ENCODE data around the gene HAGH. TPM values are rescaled to one million over a fixed set of nuclear protein-coding genes. Genes with fewer than 3 reads are reported as not detected.

The HAGH gene
- total RNA-seq, 2 donors from 2014 or later, result 45.7 to 46.5 TPM

DNA sequence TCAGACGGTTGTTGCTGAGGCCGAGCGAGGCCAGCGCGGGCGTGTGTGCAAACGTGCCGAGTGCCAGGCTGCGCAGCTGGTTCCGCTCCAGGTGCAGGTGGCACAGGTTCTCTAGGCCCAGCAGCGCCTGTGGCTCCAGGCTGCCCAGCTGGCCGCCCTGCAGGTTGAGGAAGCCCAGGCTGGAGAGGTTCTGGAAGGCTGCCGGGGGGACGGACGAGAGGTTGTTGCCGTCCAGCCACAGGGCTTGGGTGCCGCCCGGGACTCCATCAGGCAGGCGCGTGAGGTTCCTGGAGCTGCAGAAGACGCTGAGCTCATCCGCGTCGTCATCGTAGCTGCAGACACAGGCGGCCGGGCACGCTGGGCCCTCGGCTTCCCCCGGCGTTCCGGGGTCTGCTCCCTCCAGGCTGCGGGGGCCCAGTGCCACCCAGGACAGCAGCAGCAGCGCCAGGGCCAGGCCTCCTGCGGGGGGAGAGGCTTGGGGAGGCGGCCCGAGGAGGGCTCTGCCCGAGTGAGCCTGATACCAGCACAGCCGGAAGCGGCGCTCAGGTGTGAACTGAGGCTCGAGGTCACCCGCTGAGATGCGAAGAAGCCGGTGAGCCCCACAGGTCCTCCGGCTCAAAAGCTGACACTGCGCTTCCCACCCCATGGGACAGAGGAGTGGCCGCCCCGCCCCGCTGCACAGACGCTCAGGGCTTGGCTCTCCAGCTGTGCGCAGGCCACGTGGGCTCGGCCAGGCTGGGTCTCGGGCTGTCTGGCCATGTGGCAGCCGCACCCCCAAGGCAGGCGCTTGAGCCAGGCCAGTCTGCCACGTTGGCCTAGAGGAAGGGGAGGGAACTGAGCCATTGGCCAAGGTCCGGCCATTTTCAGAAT lies 34.4 kb downstream of the HAGH start:
- peak overlapping the region in 1 of 4 donors; percentile 74 for H3K27ac ChIP-seq
- no peaks in the 10 kb centered on the region for H3K27me3 ChIP-seq
- ATAC-seq (no peak), DNase-seq (peak in 1 of 4 donors; percentile 8)
- intact Hi-C loops (cut with DNase I), result no loop called here
- peaks cover 27% of the 10 kb centered on the region for H3K4me1 ChIP-seq
- H3K9me3 ChIP-seq, result no peaks in the 10 kb centered on the region
- H3K36me3 ChIP-seq (replicated peaks in 1 of 2; ENCODE audit: insufficient read depth in 1 of 2, low read depth in 2 of 2), result peaks cover 0 to 6% of the 10 kb centered on the region in 2 donors
- H3K4me3 ChIP-seq, result no peak overlapping the region
- TF ChIP-seq POLR2A (IDR thresholded peaks at IDR 0.05), result no peak
- no peak for TF ChIP-seq CTCF (IDR thresholded peaks at IDR 0.05)
- 91 to 93% methylated on average over 10 to 33 of the region's 59 CpGs for WGBS, 2 donors

GRCh38 chr16:1791256-1791942 lies 35.2 kb downstream of the HAGH start:
- Histone ChIP-seq H3K27me3 (no peaks in the 10 kb centered on the region), H3K4me3 (no peak overlapping the region), H3K36me3 (replicated peaks in 1 of 2; ENCODE audit: insufficient read depth in 1 of 2, low read depth in 2 of 2) (peaks cover 0 to 6% of the 10 kb centered on the region in 2 donors), H3K4me1 (peaks cover 27% of the 10 kb centered on the region), H3K27ac (no peak overlapping the region), H3K9me3 (no peaks in the 10 kb centered on the region)
- TF ChIP-seq POLR2A (IDR thresholded peaks at IDR 0.05) (no peak), CTCF (IDR thresholded peaks at IDR 0.05) (no peak)
- ATAC-seq (no peak), DNase-seq (no peak)
- intact Hi-C loops (cut with DNase I), result no loop called here
- WGBS, 2 donors, result 94 to 96% methylated on average over 7 to 51 of the region's 53 CpGs

DNA sequence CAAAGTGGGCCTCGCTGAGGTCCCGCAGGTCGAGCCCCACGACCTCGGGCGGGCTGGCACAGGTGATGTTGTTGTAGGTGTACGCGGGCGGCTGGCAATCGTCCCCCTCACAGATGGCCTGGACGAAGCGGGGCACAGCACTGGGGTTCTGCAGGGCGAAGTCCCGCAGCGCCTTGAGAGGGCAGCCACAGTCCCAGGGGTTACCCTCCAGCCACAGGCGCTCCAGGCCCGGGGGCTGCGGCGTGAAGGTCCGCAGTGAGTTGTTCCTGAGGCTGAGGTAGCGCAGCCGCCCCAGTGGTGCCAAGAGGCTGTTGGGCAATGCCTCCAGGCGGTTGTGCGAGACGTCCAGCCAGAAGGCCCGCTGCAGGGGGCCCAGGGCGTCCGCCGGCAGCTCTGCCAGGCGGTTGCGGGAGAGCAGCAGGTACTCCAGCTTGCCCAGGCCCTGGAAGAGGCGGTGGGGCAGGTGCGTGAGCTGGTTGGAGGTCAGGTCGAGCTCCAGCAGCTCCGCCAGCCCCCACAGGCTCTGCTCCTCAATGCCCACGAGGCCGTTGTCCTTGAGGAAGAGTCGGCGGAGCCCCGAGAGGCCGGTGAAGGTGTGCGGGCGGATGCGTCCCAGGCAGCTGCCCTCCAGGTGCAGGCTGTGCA lies 35.9 kb downstream of the HAGH start:
- intact Hi-C loops (cut with DNase I), result no loop called here
- peaks cover 28% of the 10 kb centered on the region for H3K4me1 ChIP-seq
- H3K4me3 ChIP-seq, result no peak overlapping the region
- H3K9me3 ChIP-seq, result no peaks in the 10 kb centered on the region
- DNase-seq (peak in 2 of 4 donors; percentile 5 to 13), ATAC-seq (no peak)
- WGBS, 2 donors, result 86 to 95% methylated on average over 18 to 35 of the region's 44 CpGs
- TF ChIP-seq CTCF (IDR thresholded peaks at IDR 0.05), result no peak
- TF ChIP-seq POLR2A (IDR thresholded peaks at IDR 0.05), result no peak
- no peaks in the 10 kb centered on the region for H3K27me3 ChIP-seq
- H3K36me3 ChIP-seq (replicated peaks in 1 of 2; ENCODE audit: insufficient read depth in 1 of 2, low read depth in 2 of 2), result peaks cover 0 to 6% of the 10 kb centered on the region in 2 donors
- no peak overlapping the region for H3K27ac ChIP-seq

GRCh38 chr16:1790261-1790610 lies 36.4 kb downstream of the HAGH start:
- intact Hi-C loops (cut with DNase I), result no loop called here
- no peak for ATAC-seq
- TF ChIP-seq CTCF (IDR thresholded peaks at IDR 0.05), result no peak
- TF ChIP-seq POLR2A (IDR thresholded peaks at IDR 0.05), result no peak

More at GRCh38 chr16:1790261-1790610, 36.4 kb downstream of the HAGH start:
- Histone ChIP-seq H3K36me3 (replicated peaks in 1 of 2; ENCODE audit: insufficient read depth in 1 of 2, low read depth in 2 of 2) (peaks cover 0 to 6% of the 10 kb centered on the region in 2 donors), H3K27me3 (no peaks in the 10 kb centered on the region), H3K9me3 (no peaks in the 10 kb centered on the region), H3K4me1 (peaks cover 32% of the 10 kb centered on the region), H3K4me3 (no peak overlapping the region), H3K27ac (no peak overlapping the region)
- no peak for DNase-seq
- 93% methylated on average over 15 of the region's 15 CpGs for WGBS, 2 donors
